Astrocyte of the spinal cord (primary cell): ENCODE results near the gene ATP2B3.

Experiments used
- DNase-seq: peaks from one replicate; pipeline ENCODE4 v3.0.0; 2011; ENCODE audit warnings: low read depth, low spot score
- H3K4me3 ChIP-seq: 2 replicates; pipeline ENCODE4 v1.5.1; 2011; ENCODE audit warnings: low read depth, mild to moderate bottlenecking, low read length, moderate library complexity
- CTCF ChIP-seq: IDR thresholded peaks from 2 replicates; pipeline ENCODE4 v1.5.1; 2012; ENCODE audit warnings: low read depth, mild to moderate bottlenecking, low read length, inconsistent platforms
- in situ Hi-C: cut with HindIII; loops from 2 replicates; pipeline ENCODE4 v1.10.0; 2017; ENCODE audit warnings: low sequenced_read_pairs

Gene ATP2B3

GRCh38 chrX:153573984-153574383, 56.5 kb downstream of the ATP2B3 start:
- no peak for TF ChIP-seq CTCF
- DNase-seq, result no peak
- in situ Hi-C loops, result no loop called here
- no peak overlapping the region for H3K4me3 ChIP-seq

- no peak overlapping the region for H3K4me3 ChIP-seq
- TF ChIP-seq CTCF, result no peak
- in situ Hi-C loops, result no loop called here
- DNase-seq, result no peak
Observed at GRCh38 chrX:153576239-153576870, 58.9 kb downstream of the ATP2B3 start.

GRCh38 chrX:153576961-153577360, 59.5 kb downstream of the ATP2B3 start:
- no peak for TF ChIP-seq CTCF
- H3K4me3 ChIP-seq, result no peak overlapping the region
- in situ Hi-C loops, result no loop called here
- DNase-seq, result no peak

GRCh38 chrX:153578200-153578835, 60.9 kb downstream of the ATP2B3 start:
- H3K4me3 ChIP-seq, result no peak overlapping the region
- peak; percentile 14 for TF ChIP-seq CTCF
- DNase-seq, result peak; percentile 3
- in situ Hi-C loops, result no loop called here

GRCh38 chrX:153578889-153579288, 61.4 kb downstream of the ATP2B3 start:
- TF ChIP-seq CTCF, result no peak

GRCh38 chrX:153580700-153581386, 63.4 kb downstream of the ATP2B3 start:
- TF ChIP-seq CTCF, result peak; percentile 32
- in situ Hi-C loops, result no loop called here
- no peak for DNase-seq
- no peak overlapping the region for H3K4me3 ChIP-seq

More at GRCh38 chrX:153578889-153579288, 61.4 kb downstream of the ATP2B3 start:
- in situ Hi-C loops, result no loop called here
- no peak overlapping the region for H3K4me3 ChIP-seq
- no peak for DNase-seq
